Sigmoid colon (tissue), 7 donors: ENCODE measurements around the gene VAT1L. TPM values are rescaled to one million over a fixed set of nuclear protein-coding genes. Genes with fewer than 3 reads are reported as not detected.

Source experiments
- DNase-seq: peaks from one replicate; pipeline ENCODE4 v3.0.0-alpha.2; 2019
- H3K27ac ChIP-seq, 4 donors: fragments of 200-600 bp; sonication (generic); one replicate each; pipeline ENCODE4 v1.5.1; 2016 to 2019; ENCODE audit warnings: mild to moderate bottlenecking in 1 of 4
- H3K27me3 ChIP-seq, 3 donors: fragments of 200-600 bp; sonication (generic); one replicate each; pipeline ENCODE4 v1.5.1; 2019; ENCODE audit warnings: mild to moderate bottlenecking in 1 of 3
- H3K36me3 ChIP-seq, 4 donors: fragments of 200-600 bp; sonication (generic); one replicate each; pipeline ENCODE4 v1.5.1; 2016 to 2019
- H3K4me1 ChIP-seq, 4 donors: fragments of 200-600 bp; sonication (generic); one replicate each; pipeline ENCODE4 v1.5.1; 2017 to 2019
- H3K4me3 ChIP-seq, 4 donors: fragments of 200-600 bp; sonication (generic); one replicate each; pipeline ENCODE4 v1.5.1; 2017 to 2019; ENCODE audit warnings: mild to moderate bottlenecking in 2 of 4, moderate library complexity in 1 of 4
- H3K9me3 ChIP-seq, 4 donors: fragments of 200-600 bp in 3 of 4; sonication (generic) in 3 of 4; one replicate each; pipeline versions ENCODE4 v1.5.1 to v1.6.1; 2013 to 2019
- EP300 ChIP-seq, 4 donors: sonication (generic); formaldehyde crosslinking; IDR thresholded peaks; one replicate each; pipeline ENCODE4 v1.6.1; 2017; ENCODE audit warnings: antibody characterized with exemption in 4 of 4
- POLR2A ChIP-seq, 2 donors: fragments of 450-650 bp; IDR thresholded peaks; one replicate each; pipeline ENCODE4 v1.6.1; 2016; ENCODE audit warnings: antibody characterized with exemption in 2 of 2, mild to moderate bottlenecking in 2 of 2, moderate library complexity in 2 of 2
- POLR2AphosphoS5 ChIP-seq, 4 donors: sonication (generic); formaldehyde crosslinking; IDR thresholded peaks; one replicate each; pipeline ENCODE4 v1.6.1; 2017; ENCODE audit warnings: antibody characterized with exemption in 4 of 4
- WGBS, 2 donors: extraction: QIAGEN DNeasy Blood & Tissue Kit; methylation state at CpG; one replicate each; pipeline ENCODE4 v1.1.7; 2013; 5-methylcytosine and 5-hydroxymethylcytosine counted together
- intact Hi-C: fragments of 100-400 bp; cut with DNase I; formaldehyde crosslinking; loops from one replicate; pipeline ENCODE4 v1.15.1; 2023
- polyA plus RNA-seq, 3 donors: library from polyadenylated mRNA; stranded (reverse); fragments of 200-250 nt; gene quantifications; one replicate each; pipeline ENCODE4 v1.2.3, GENCODE V29; 2013
- total RNA-seq, 4 donors: library from RNA; depleted of rRNA; stranded (reverse); fragments of >200 nt; gene quantifications; one replicate each; pipeline ENCODE4 v1.1.0, GENCODE V29; 2016
- TF ChIP-seq, protein P1 (sequence below), 4 experiments: fragments of 450-650 bp in 3 of 4; fragments of 200-600 bp in 1 of 4; IDR thresholded peaks; one replicate each; pipeline ENCODE4 v1.5.1; 2016 to 2019; ENCODE audit warnings: antibody characterized with exemption in 4 of 4, mild to moderate bottlenecking in 3 of 4, moderate library complexity in 2 of 4
- donor health status: healthy with polysubstance abuse.
- donor health status: Bipolar disorder and iron deficiency.
- donor health status: healthy.

Gene VAT1L
- total and polyA plus RNA-seq, 7 donors: 0.60 to 6.4 (median 4.5) TPM

DNA sequence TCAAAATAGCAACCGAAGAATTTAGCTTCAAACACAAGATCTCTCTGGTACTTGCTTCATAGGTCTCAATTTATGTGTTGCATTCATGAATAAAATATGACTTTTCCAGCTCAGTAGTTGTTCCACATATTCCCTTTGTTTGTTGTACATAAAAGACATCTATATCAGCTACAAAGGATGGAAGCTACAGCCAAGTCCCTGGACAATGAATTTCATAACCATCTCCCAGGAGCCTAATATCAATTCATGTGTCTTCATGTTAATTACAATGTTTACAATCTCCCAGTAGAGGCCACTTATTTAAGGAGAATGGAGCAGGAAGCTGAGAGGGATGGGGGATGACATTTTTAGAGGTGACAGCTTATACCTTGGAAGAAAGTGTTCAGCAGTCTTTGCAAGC, 237.3 kb downstream of the VAT1L start:
- Histone ChIP-seq H3K27me3 (no peaks in the 10 kb centered on the region), H3K27ac (no peak overlapping the region), H3K36me3 (no peaks in the 10 kb centered on the region), H3K4me3 (no peak overlapping the region), H3K9me3 (no peaks in the 10 kb centered on the region), H3K4me1 (no peaks in the 10 kb centered on the region)
- DNase-seq: no peak
- TF ChIP-seq, protein P1, sequence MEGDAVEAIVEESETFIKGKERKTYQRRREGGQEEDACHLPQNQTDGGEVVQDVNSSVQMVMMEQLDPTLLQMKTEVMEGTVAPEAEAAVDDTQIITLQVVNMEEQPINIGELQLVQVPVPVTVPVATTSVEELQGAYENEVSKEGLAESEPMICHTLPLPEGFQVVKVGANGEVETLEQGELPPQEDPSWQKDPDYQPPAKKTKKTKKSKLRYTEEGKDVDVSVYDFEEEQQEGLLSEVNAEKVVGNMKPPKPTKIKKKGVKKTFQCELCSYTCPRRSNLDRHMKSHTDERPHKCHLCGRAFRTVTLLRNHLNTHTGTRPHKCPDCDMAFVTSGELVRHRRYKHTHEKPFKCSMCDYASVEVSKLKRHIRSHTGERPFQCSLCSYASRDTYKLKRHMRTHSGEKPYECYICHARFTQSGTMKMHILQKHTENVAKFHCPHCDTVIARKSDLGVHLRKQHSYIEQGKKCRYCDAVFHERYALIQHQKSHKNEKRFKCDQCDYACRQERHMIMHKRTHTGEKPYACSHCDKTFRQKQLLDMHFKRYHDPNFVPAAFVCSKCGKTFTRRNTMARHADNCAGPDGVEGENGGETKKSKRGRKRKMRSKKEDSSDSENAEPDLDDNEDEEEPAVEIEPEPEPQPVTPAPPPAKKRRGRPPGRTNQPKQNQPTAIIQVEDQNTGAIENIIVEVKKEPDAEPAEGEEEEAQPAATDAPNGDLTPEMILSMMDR (IDR thresholded peaks at IDR 0.05): no peak
- TF ChIP-seq POLR2AphosphoS5 (IDR thresholded peaks at IDR 0.05): no peak
- TF ChIP-seq EP300 (IDR thresholded peaks at IDR 0.05): no peak
- no peak for TF ChIP-seq POLR2A (IDR thresholded peaks at IDR 0.05)
- intact Hi-C loops: no loop called here
- 91 to 98% methylated on average over 1 of the region's 1 CpG for WGBS, 2 donors

DNA sequence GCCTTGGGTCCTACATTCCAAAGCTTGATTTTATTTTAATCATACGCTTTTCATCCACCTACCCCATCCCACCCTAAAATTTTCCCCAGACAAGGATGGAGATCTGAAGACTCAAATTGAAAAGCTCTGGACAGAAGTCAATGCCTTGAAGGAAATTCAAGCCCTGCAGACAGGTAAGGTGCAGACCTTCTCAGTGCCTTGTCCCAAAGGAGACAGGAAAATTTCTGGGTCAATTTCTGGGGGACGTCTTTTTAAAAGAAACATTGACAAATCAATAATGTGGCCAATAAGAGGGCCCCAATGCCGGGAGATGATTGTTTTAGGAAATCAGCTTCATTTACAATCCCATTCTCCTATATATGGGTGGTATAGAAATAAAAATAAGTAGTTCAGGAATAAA, 239.7 kb downstream of the VAT1L start:
- Histone ChIP-seq H3K36me3 (no peaks in the 10 kb centered on the region), H3K27ac (no peak overlapping the region), H3K9me3 (no peaks in the 10 kb centered on the region), H3K4me3 (no peak overlapping the region), H3K27me3 (no peaks in the 10 kb centered on the region), H3K4me1 (no peaks in the 10 kb centered on the region)
- intact Hi-C loops: no loop called here
- WGBS, 2 donors: 47 to 54% methylated on average over 3 of the region's 3 CpGs
- TF ChIP-seq, protein P1 (IDR thresholded peaks at IDR 0.05): no peak
- TF ChIP-seq EP300 (IDR thresholded peaks at IDR 0.05): no peak
- DNase-seq: no peak

Other genes starting within 250 kb of the VAT1L start
- gene NUDT7, start 66.0 kb upstream of the VAT1L start, total RNA-seq: 10 to 100 TPM in 2 of 4 donors, 1 to 10 TPM in 2; 5.7 to 17.9 (median 12.2) TPM
- 10 to 100 TPM; 13.3 to 19.2 (median 15.0) TPM for gene NUDT7, start 66.0 kb upstream of the VAT1L start, polyA plus RNA-seq
- not detected for gene CLEC3A, start 234.0 kb downstream of the VAT1L start, total RNA-seq
- not detected for gene CLEC3A, start 234.0 kb downstream of the VAT1L start, polyA plus RNA-seq